HCT116 (cell line): ENCODE results near the gene BAIAP2. TPM values are rescaled to one million over a fixed set of nuclear protein-coding genes. Genes with fewer than 3 reads are reported as not detected.

ENCODE experiments used
- ATAC-seq: fragments of 200-7000 bp; cut with Tn5 transposase; 2 replicates; pipeline ENCODE4 v1.9.1; 2020; ENCODE audit warnings: mild to moderate bottlenecking, moderate library complexity
- BruUV-seq: library from RNA; stranded (reverse); fragments of 400-500 nt; replicated peaks from 2 replicates; lab custom pipeline; 2021; lab: Mats Ljungman, UMichigan
- CTCF ChIA-PET: fragments of 300-600 bp; sonication (Branson Sonifier 250); formaldehyde crosslinking; loops from one replicate; lab custom pipeline; 2021; ENCODE audit warnings: antibody characterized with exemption; lab: Charles Lee
- POLR2A ChIA-PET: fragments of 300-600, 350-600 bp; sonication (Branson Sonifier 250); formaldehyde crosslinking; loops from one replicate; lab custom pipeline; 2021; ENCODE audit warnings: antibody characterized with exemption; lab: Charles Lee
- RAD21 ChIA-PET, 2 experiments: fragments of 300-600 bp; sonication (Branson Sonifier 250); formaldehyde crosslinking; loops; one replicate each; lab custom pipeline; 2023; ENCODE audit warnings: low total read pairs in 2 of 2; ENCODE audit not compliant: uncharacterized antibody in 2 of 2, unreplicated experiment in 2 of 2, low non-redundant PET in 1 of 2; lab: Charles Lee
- DNase-seq: peaks from one replicate; pipeline ENCODE4 v3.0.0-alpha.2; 2010; ENCODE audit warnings: low read depth, low spot score
- H2AFZ ChIP-seq: fragments of 200-600 bp; shearing (Covaris generic), sonication (generic); 2 replicates; pipeline ENCODE4 v1.6.1; 2017; ENCODE audit warnings: low read depth, mixed run types, mixed read lengths, antibody characterized with exemption, low read length; ENCODE audit not compliant: poor library complexity, severe bottlenecking
- H3K27ac ChIP-seq: 2 replicates; pipeline ENCODE4 v1.5.1; 2012; ENCODE audit warnings: low read depth, low read length
- H3K27me3 ChIP-seq: fragments of 200-600 bp; sonication (generic); 2 replicates; pipeline ENCODE4 v1.6.1; 2016; ENCODE audit warnings: mixed run types, low read length, mixed read lengths; ENCODE audit not compliant: insufficient read depth
- H3K36me3 ChIP-seq, 2 experiments: fragments of 200-500 bp in 1 of 2; fragments of 200-600 bp in 1 of 2; sonication (Bioruptor generic) in 1 of 2; sonication (generic) in 1 of 2; 2 replicates each; pipeline versions ENCODE4 v1.5.1 to v1.6.1; 2014 to 2016; ENCODE audit warnings: low read length in 2 of 2, inconsistent platforms in 1 of 2, mixed read lengths in 1 of 2, mixed run types in 1 of 2; ENCODE audit not compliant: insufficient read depth in 2 of 2, control insufficient read depth in 1 of 2
- H3K4me1 ChIP-seq, 2 experiments: fragments of 200-600 bp in 1 of 2; sonication (generic) in 1 of 2; 2 replicates each; pipeline versions ENCODE4 v1.5.1 to v1.6.1; 2012 to 2017; ENCODE audit warnings: low read length in 2 of 2, inconsistent platforms in 1 of 2, mild to moderate bottlenecking in 1 of 2, mixed read lengths in 1 of 2, mixed run types in 1 of 2, moderate library complexity in 1 of 2; ENCODE audit not compliant: insufficient read depth in 2 of 2, control insufficient read depth in 1 of 2
- H3K4me2 ChIP-seq: fragments of 200-600 bp; sonication (generic); 2 replicates; pipeline ENCODE4 v1.6.1; 2017; ENCODE audit warnings: mixed run types, low read length, mixed read lengths
- H3K4me3 ChIP-seq, 2 experiments: fragments of 200-600 bp in 1 of 2; sonication (generic) in 1 of 2; replicated peaks in 1 of 2; 2 replicates each; pipeline ENCODE4 v1.5.1; 2011 to 2016; ENCODE audit warnings: low read length in 2 of 2, control low read depth in 1 of 2, low read depth in 1 of 2, mild to moderate bottlenecking in 1 of 2, mixed read lengths in 1 of 2, mixed run types in 1 of 2
- H3K79me2 ChIP-seq: fragments of 200-600 bp; sonication (generic); 2 replicates; pipeline ENCODE4 v1.6.1; 2017; ENCODE audit warnings: mild to moderate bottlenecking, mixed run types, low read length, moderate library complexity, mixed read lengths; ENCODE audit not compliant: insufficient read depth
- H3K9ac ChIP-seq: fragments of 200-600 bp; sonication (generic); 2 replicates; pipeline ENCODE4 v1.6.1; 2016; ENCODE audit warnings: low read length, mixed read lengths
- H3K9me2 ChIP-seq: fragments of 200-600 bp; sonication (generic), shearing (Covaris generic); 2 replicates; pipeline ENCODE4 v1.6.1; 2017; ENCODE audit warnings: mixed run types, mild to moderate bottlenecking, moderate library complexity; ENCODE audit not compliant: insufficient read depth
- H3K9me3 ChIP-seq, 2 experiments: fragments of 200-500 bp in 1 of 2; fragments of 200-600 bp in 1 of 2; sonication (Bioruptor generic) in 1 of 2; sonication (generic) in 1 of 2; 2 replicates each; pipeline ENCODE4 v1.6.1; 2014 to 2017; ENCODE audit warnings: low read length in 2 of 2, mixed read lengths in 2 of 2, inconsistent platforms in 1 of 2, low read depth in 1 of 2, mild to moderate bottlenecking in 1 of 2, mixed run types in 1 of 2, moderate library complexity in 1 of 2; ENCODE audit not compliant: control insufficient read depth in 1 of 2, insufficient read depth in 1 of 2
- H4K20me1 ChIP-seq: fragments of 200-600 bp; sonication (generic), shearing (Covaris generic); 2 replicates; pipeline ENCODE4 v1.6.1; 2017; ENCODE audit warnings: mixed run types, mild to moderate bottlenecking, moderate library complexity; ENCODE audit not compliant: insufficient read depth
- CBX3 ChIP-seq: IDR thresholded peaks from 2 replicates; pipeline ENCODE4 v1.6.1; 2012; ENCODE audit warnings: low read depth
- CEBPB ChIP-seq: IDR thresholded peaks from 2 replicates; pipeline ENCODE4 v1.6.1; 2012; ENCODE audit warnings: low read depth
- JUND ChIP-seq: IDR thresholded peaks from 2 replicates; pipeline ENCODE4 v1.6.1; 2012
- POLR2A ChIP-seq: IDR thresholded peaks from 2 replicates; pipeline ENCODE4 v1.7.0; 2011; ENCODE audit warnings: borderline replicate concordance; ENCODE audit not compliant: insufficient read depth, insufficient read length; ENCODE audit errors: extremely low read depth
- POLR2AphosphoS5 ChIP-seq: IDR thresholded peaks from 2 replicates; pipeline ENCODE4 v1.6.1; 2011; ENCODE audit warnings: mild to moderate bottlenecking, low read depth, low read length, moderate library complexity
- SIN3A ChIP-seq: IDR thresholded peaks from 2 replicates; pipeline ENCODE4 v1.6.1; 2012; ENCODE audit warnings: low read depth
- SRF ChIP-seq: IDR thresholded peaks from 2 replicates; pipeline ENCODE4 v1.6.1; 2012; ENCODE audit warnings: low read depth
- TCF7L2 ChIP-seq: IDR thresholded peaks from 2 replicates; pipeline ENCODE4 v1.7.0; 2011; ENCODE audit warnings: borderline replicate concordance, inconsistent platforms; ENCODE audit not compliant: insufficient read depth, insufficient read length; ENCODE audit errors: extremely low read depth
- YY1 ChIP-seq: IDR thresholded peaks from 2 replicates; pipeline ENCODE4 v1.6.1; 2011; ENCODE audit warnings: low read length, low read depth, moderate library complexity, mild to moderate bottlenecking; ENCODE audit not compliant: insufficient replicate concordance; ENCODE audit errors: extremely low read depth
- intact Hi-C: fragments of 100-400 bp; cut with micrococcal nuclease; formaldehyde crosslinking; loops from 2 replicates; pipeline ENCODE4 v1.10.0; 2022
- total RNA-seq: library from RNA; stranded (reverse); gene quantifications from one replicate; pipeline ENCODE4 v1.2.1, GENCODE V29; 2021; ENCODE audit not compliant: unreplicated experiment
- TF ChIP-seq, protein P1 (sequence below): IDR thresholded peaks from 2 replicates; pipeline ENCODE4 v1.6.1; 2012
- TF ChIP-seq, protein P2 (sequence below), 3 experiments: fragments of 200-600 bp in 1 of 3; sonication (generic) in 1 of 3; IDR thresholded peaks in 2 of 3; conservative IDR thresholded peaks in 1 of 3; 2 replicates each; pipeline ENCODE4 v1.5.1; 2012 to 2017; ENCODE audit warnings: low read depth in 2 of 3, low read length in 2 of 3, antibody characterized with exemption in 1 of 3, borderline replicate concordance in 1 of 3, control low read depth in 1 of 3, mild to moderate bottlenecking in 1 of 3, mixed read lengths in 1 of 3, mixed run types in 1 of 3, moderate library complexity in 1 of 3; ENCODE audit not compliant: insufficient read depth in 1 of 3

BAIAP2 gene
- total RNA-seq, 1 experiment from 2014 or later: 105 TPM

DNA sequence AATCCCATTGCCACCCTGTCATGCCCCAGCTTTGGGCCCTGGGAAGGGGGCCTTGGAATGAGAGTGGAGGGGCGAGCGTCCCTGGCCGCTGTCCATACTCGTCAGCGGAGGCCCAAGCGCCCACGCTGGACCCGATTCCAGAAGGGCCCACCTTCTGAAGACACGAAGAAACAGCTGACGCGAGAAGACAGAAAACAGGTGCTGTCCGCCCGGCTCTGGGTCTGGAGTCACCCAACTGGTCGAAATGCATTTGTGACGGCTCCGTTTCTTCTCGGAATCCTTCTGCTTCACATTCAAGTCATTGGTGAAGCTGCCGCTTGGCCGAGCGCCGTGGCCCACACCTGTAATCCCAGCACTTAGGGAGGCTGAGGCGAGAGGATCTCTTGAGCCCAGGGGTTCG is 77.5 kb downstream of the BAIAP2 start:
- ChIA-PET POLR2A (no interaction called here), CTCF (no interaction called here), RAD21 (interaction anchor here in 1 of 2 experiments (0.6 kb wide), 1 partner anchor 32 kb away, joined by 4 read pairs; no protein-coding TSS in a partner anchor)
- Histone ChIP-seq H3K9me3 (no peaks in the 10 kb centered on the region), H3K4me2 (no peak overlapping the region), H3K79me2 (0 out of 2 replicates have a peak, but pooled peaks cover 4% of the 10 kb centered on the region), H4K20me1 (no peaks in the 10 kb centered on the region), H3K9me2 (no peaks in the 10 kb centered on the region), H3K27me3 (no peaks in the 10 kb centered on the region), H2AFZ (no peak overlapping the region), H3K4me3 (no peak overlapping the region), H3K27ac (no peak overlapping the region), H3K9ac (no peak overlapping the region), H3K36me3 (peaks cover 5 to 20% of the 10 kb centered on the region in 2 experiments; a peak in 2 of 4 replicates), H3K4me1 (peaks cover 0 to 4% of the 10 kb centered on the region in 2 experiments; a peak in 2 of 4 replicates)
- DNase-seq (no peak), ATAC-seq (no peak)
- intact Hi-C loops: no loop called here
- no peak for TF ChIP-seq YY1
- no peak for TF ChIP-seq POLR2A
- TF ChIP-seq SIN3A: no peak
- TF ChIP-seq CBX3: no peak
- no peak for TF ChIP-seq JUND
- TF ChIP-seq, protein P1, sequence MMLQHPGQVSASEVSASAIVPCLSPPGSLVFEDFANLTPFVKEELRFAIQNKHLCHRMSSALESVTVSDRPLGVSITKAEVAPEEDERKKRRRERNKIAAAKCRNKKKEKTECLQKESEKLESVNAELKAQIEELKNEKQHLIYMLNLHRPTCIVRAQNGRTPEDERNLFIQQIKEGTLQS: no peak
- TF ChIP-seq, protein P2, sequence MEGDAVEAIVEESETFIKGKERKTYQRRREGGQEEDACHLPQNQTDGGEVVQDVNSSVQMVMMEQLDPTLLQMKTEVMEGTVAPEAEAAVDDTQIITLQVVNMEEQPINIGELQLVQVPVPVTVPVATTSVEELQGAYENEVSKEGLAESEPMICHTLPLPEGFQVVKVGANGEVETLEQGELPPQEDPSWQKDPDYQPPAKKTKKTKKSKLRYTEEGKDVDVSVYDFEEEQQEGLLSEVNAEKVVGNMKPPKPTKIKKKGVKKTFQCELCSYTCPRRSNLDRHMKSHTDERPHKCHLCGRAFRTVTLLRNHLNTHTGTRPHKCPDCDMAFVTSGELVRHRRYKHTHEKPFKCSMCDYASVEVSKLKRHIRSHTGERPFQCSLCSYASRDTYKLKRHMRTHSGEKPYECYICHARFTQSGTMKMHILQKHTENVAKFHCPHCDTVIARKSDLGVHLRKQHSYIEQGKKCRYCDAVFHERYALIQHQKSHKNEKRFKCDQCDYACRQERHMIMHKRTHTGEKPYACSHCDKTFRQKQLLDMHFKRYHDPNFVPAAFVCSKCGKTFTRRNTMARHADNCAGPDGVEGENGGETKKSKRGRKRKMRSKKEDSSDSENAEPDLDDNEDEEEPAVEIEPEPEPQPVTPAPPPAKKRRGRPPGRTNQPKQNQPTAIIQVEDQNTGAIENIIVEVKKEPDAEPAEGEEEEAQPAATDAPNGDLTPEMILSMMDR (IDR thresholded peaks at IDR 0.05 in 2 of 3, conservative IDR thresholded peaks at IDR 0.05 in 1 of 3; ENCODE audit: borderline replicate concordance in 1 of 3, insufficient read depth in 1 of 3, low read depth in 2 of 3, low read length in 2 of 3): no peak
- TF ChIP-seq POLR2AphosphoS5: no peak
- no peak for TF ChIP-seq TCF7L2
- no peak for TF ChIP-seq CEBPB
- TF ChIP-seq SRF: no peak
- BruUV-seq: no TSS peak
